HepG2 (cell line): ENCODE results near the gene EDN3. TPM values are rescaled to one million over a fixed set of nuclear protein-coding genes. Genes with fewer than 3 reads are reported as not detected.

Experiments
- ATAC-seq: fragments of 200-7000 bp; cut with Tn5 transposase; 3 replicates; pipeline ENCODE4 v1.9.1; 2020; ENCODE audit warnings: mild to moderate bottlenecking, moderate library complexity
- BruUV-seq: library from RNA; stranded (reverse); fragments of 400-500 nt; replicated peaks from 2 replicates; lab custom pipeline; 2021; lab: Mats Ljungman, UMichigan
- CTCF ChIA-PET: fragments of 300-600 bp; formaldehyde crosslinking; extraction: SDS; loops from one replicate; lab custom pipeline; 2021; ENCODE audit warnings: low total read pairs, inconsistent platforms, low intra/inter-chr PET ratio; lab: Yijun Ruan, JAX
- POLR2A ChIA-PET: fragments of 350-600 bp; sonication (Branson Sonifier 250); formaldehyde crosslinking; loops from one replicate; lab custom pipeline; 2020; ENCODE audit warnings: antibody characterized with exemption, inconsistent platforms; lab: Yijun Ruan, JAX
- DNase-seq: peaks from one replicate; pipeline ENCODE4 v3.0.0-alpha.2; 2015; ENCODE audit warnings: low spot score
- FAIRE-seq: peaks from 3 replicates; lab custom pipeline; 2011; peaks lifted over from hg19 to GRCh38; lab: Jason Lieb, UNC
- H2AFZ ChIP-seq: one replicate; pipeline ENCODE4 v1.6.1; 2011; ENCODE audit warnings: low read length, inconsistent platforms
- H3K27ac ChIP-seq: fragments of 300-600 bp; 3 replicates; pipeline ENCODE4 v1.8.0; 2011; ENCODE audit warnings: mixed run types, mild to moderate bottlenecking, mixed read lengths, low read length, inconsistent platforms; ENCODE audit not compliant: insufficient read depth; ENCODE audit errors: extremely low read length
- H3K27me3 ChIP-seq, 2 experiments: fragments of 200-600 bp in 1 of 2; 2 replicates in 1 of 2; 3 replicates in 1 of 2; pipeline versions ENCODE4 v1.6.0 to v1.8.0; 2011; ENCODE audit warnings: low read length in 2 of 2, mild to moderate bottlenecking in 2 of 2, moderate library complexity in 2 of 2, inconsistent platforms in 1 of 2; ENCODE audit not compliant: insufficient read depth in 2 of 2, control insufficient read depth in 1 of 2
- H3K36me3 ChIP-seq, 2 experiments: fragments of 200-600 bp in 1 of 2; replicated peaks in 1 of 2; 2 replicates in 1 of 2; 3 replicates in 1 of 2; pipeline versions ENCODE4 v1.5.1 to v1.8.0; 2011; ENCODE audit warnings: low read length in 2 of 2, inconsistent platforms in 1 of 2; ENCODE audit not compliant: insufficient read depth in 2 of 2, control insufficient read depth in 1 of 2
- H3K4me1 ChIP-seq: 2 replicates; pipeline ENCODE4 v1.5.1; 2012; ENCODE audit warnings: low read length, inconsistent platforms; ENCODE audit not compliant: insufficient read depth
- H3K4me2 ChIP-seq: 2 replicates; pipeline ENCODE4 v1.6.0; 2011; ENCODE audit warnings: low read depth, low read length, inconsistent platforms
- H3K4me3 ChIP-seq, 3 experiments: fragments of 200-600 bp in 1 of 3; sonication (generic), shearing (Covaris generic) in 1 of 3; replicated peaks in 1 of 3; 2 replicates each; pipeline ENCODE4 v1.5.1; 2011 to 2016; ENCODE audit warnings: low read length in 3 of 3, inconsistent platforms in 2 of 3, low read depth in 2 of 3, mild to moderate bottlenecking in 2 of 3, control low read depth in 1 of 3, mixed read lengths in 1 of 3; ENCODE audit not compliant: insufficient read depth in 1 of 3
- H3K79me2 ChIP-seq: one replicate; pipeline ENCODE4 v1.6.1; 2011; ENCODE audit warnings: low read length, inconsistent platforms; ENCODE audit not compliant: insufficient read depth
- H3K9ac ChIP-seq: 2 replicates; pipeline ENCODE4 v1.6.0; 2011; ENCODE audit warnings: mild to moderate bottlenecking, low read depth, low read length, inconsistent platforms; ENCODE audit not compliant: insufficient read depth
- H3K9me3 ChIP-seq: 2 replicates; pipeline ENCODE4 v1.5.1; 2012; ENCODE audit warnings: mild to moderate bottlenecking, low read length
- H4K20me1 ChIP-seq: 2 replicates; pipeline ENCODE4 v1.6.0; 2011; ENCODE audit warnings: inconsistent platforms, mild to moderate bottlenecking, low read length, moderate library complexity; ENCODE audit not compliant: insufficient read depth
- ELF4 ChIP-seq: sonication (generic); formaldehyde crosslinking; IDR thresholded peaks from 2 replicates; pipeline ENCODE4 v1.5.0; 2020; ENCODE audit warnings: missing genetic modification reagents, mild to moderate bottlenecking, moderate library complexity, borderline replicate concordance
- FOXO1 ChIP-seq: sonication (generic); formaldehyde crosslinking; IDR thresholded peaks from 2 replicates; pipeline ENCODE4 v1.4.0; 2020; ENCODE audit warnings: missing genetic modification reagents
- PRDM15 ChIP-seq: sonication (generic); formaldehyde crosslinking; IDR thresholded peaks from 2 replicates; pipeline ENCODE4 v1.4.0; 2020; ENCODE audit warnings: missing genetic modification reagents
- PRMT3 ChIP-seq: sonication (generic); formaldehyde crosslinking; IDR thresholded peaks from 2 replicates; pipeline ENCODE4 v1.8.1; 2022; ENCODE audit warnings: low read depth, mild to moderate bottlenecking, moderate library complexity, missing genetic modification reagents, borderline replicate concordance
- RFX5 ChIP-seq: IDR thresholded peaks from 2 replicates; pipeline ENCODE4 v1.6.1; 2011; ENCODE audit warnings: low read depth, low read length, improper control_type of control experiment
- THRA ChIP-seq: sonication (generic); formaldehyde crosslinking; IDR thresholded peaks from 2 replicates; pipeline ENCODE4 v1.4.0; 2020; ENCODE audit warnings: missing genetic modification reagents, borderline replicate concordance
- ZBTB46 ChIP-seq: sonication (generic); formaldehyde crosslinking; IDR thresholded peaks from 2 replicates; pipeline ENCODE4 v1.4.0; 2020; ENCODE audit warnings: mild to moderate bottlenecking, missing genetic modification reagents, borderline replicate concordance
- ZBTB7B ChIP-seq: sonication (generic); formaldehyde crosslinking; IDR thresholded peaks from 2 replicates; pipeline ENCODE4 v1.4.0; 2020; ENCODE audit warnings: missing genetic modification reagents
- ZNF180 ChIP-seq: sonication (generic); formaldehyde crosslinking; IDR thresholded peaks from 2 replicates; pipeline ENCODE4 v1.4.0; 2020; ENCODE audit warnings: low read depth, missing genetic modification reagents, borderline replicate concordance
- ZNF251 ChIP-seq: sonication (generic); formaldehyde crosslinking; IDR thresholded peaks from 2 replicates; pipeline ENCODE4 v1.9.0; 2021; ENCODE audit warnings: mild to moderate bottlenecking, missing genetic modification reagents
- ZNF260 ChIP-seq: sonication (generic); formaldehyde crosslinking; IDR thresholded peaks from 2 replicates; pipeline ENCODE4 v1.4.0; 2020; ENCODE audit warnings: missing genetic modification reagents, low read depth, mild to moderate bottlenecking, borderline replicate concordance
- ZNF33A ChIP-seq: sonication (generic); formaldehyde crosslinking; IDR thresholded peaks from 2 replicates; pipeline ENCODE4 v1.5.1; 2020; ENCODE audit warnings: missing genetic modification reagents, mild to moderate bottlenecking, moderate library complexity, borderline replicate concordance
- ZNF547 ChIP-seq: sonication (generic); formaldehyde crosslinking; IDR thresholded peaks from 2 replicates; pipeline ENCODE4 v1.5.1; 2020; ENCODE audit warnings: mild to moderate bottlenecking, missing genetic modification reagents
- ZNF558 ChIP-seq: sonication (generic); formaldehyde crosslinking; IDR thresholded peaks from 2 replicates; pipeline ENCODE4 v1.9.0; 2022; ENCODE audit warnings: mild to moderate bottlenecking, missing genetic modification reagents, borderline replicate concordance
- ZNF772 ChIP-seq: sonication (generic); formaldehyde crosslinking; IDR thresholded peaks from 2 replicates; pipeline ENCODE4 v1.5.0; 2020; ENCODE audit warnings: mild to moderate bottlenecking, missing genetic modification reagents
- WGBS: methylation state at CpG from one replicate; pipeline ENCODE4 v1.1.6; 2017; ENCODE audit warnings: low lambda C conversion rate; 5-methylcytosine and 5-hydroxymethylcytosine counted together
- in situ Hi-C: cut with HindIII; loops from 2 replicates; pipeline ENCODE4 v1.10.0; 2017; ENCODE audit warnings: low pct_unique_long_range_greater_than_20kb; ENCODE audit not compliant: extremely low pct_ligation_motif_present
- intact Hi-C: fragments of 100-400 bp; cut with micrococcal nuclease; formaldehyde crosslinking; loops from one replicate; pipeline ENCODE4 v1.10.0; 2022; ENCODE audit not compliant: unreplicated experiment
- polyA plus RNA-seq, 8 experiments: library from polyadenylated mRNA; depleted of rRNA in 3 of 8; stranded (reverse) in 7 of 8; unstranded in 1 of 8; fragments of >200 nt; fragmentation: Illumina TruSeq in 4 of 8; extraction: Trizol in 4 of 8; gene quantifications; 2 replicates each; pipeline versions ENCODE4 v1.2.1 to v1.2.3, GENCODE V29; 2011 to 2016; ENCODE audit warnings: low read depth in 4 of 8, missing spikeins in 1 of 8, mixed read lengths in 1 of 8; ENCODE audit not compliant: insufficient read depth in 1 of 8
- total RNA-seq, 5 experiments: library from RNA; depleted of rRNA; stranded (reverse); fragments of >200 nt; fragmentation: Illumina TruSeq; extraction: Trizol; gene quantifications; 2 replicates each; pipeline ENCODE4 v1.2.3, GENCODE V29; 2016; ENCODE audit warnings: low read depth in 1 of 5
- TF ChIP-seq, protein P1 (sequence below): sonication (generic); formaldehyde crosslinking; IDR thresholded peaks from 2 replicates; pipeline ENCODE4 v1.4.0; 2020; ENCODE audit warnings: missing genetic modification reagents

EDN3 gene
- total and polyA plus RNA-seq, 2 of the 13 experiments (the other 11 are each of a cell fraction or from before 2014, with no cell fraction given), result not detected

DNA sequence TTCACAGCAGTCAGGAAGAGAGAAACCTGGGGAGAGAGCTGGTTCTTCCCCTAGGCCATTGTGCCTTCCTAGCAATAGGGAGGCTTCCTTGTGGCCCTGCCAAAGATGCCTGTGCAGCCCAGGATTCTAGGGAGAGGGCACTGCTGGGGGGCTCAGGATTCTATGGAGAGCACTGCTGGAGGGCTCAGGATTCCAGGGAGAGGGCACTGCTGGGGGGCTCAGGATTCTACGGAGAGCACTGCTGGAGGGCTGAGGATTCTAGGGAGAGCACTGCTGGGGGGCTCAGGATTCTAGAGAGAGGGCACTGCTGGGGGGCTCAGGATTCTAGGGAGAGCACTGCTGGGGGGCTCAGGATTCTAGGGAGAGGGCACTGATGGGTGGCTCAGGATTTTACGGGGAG is 25.8 kb downstream of the EDN3 start:
- ChIA-PET CTCF (no interaction called here), POLR2A (no interaction called here)
- FAIRE-seq (no peak), ATAC-seq (no peak), DNase-seq (no peak)
- Histone ChIP-seq H3K4me1 (no peaks in the 10 kb centered on the region), H3K9ac (no peak overlapping the region), H3K9me3 (no peaks in the 10 kb centered on the region), H3K4me2 (no peak overlapping the region), H3K79me2 (no peaks in the 10 kb centered on the region), H3K4me3 (no peak overlapping the region), H4K20me1 (no peaks in the 10 kb centered on the region), H3K27ac (no peak overlapping the region), H2AFZ (no peak overlapping the region), H3K27me3 (peaks cover 11 to 76% of the 10 kb centered on the region in 2 experiments), H3K36me3 (no peaks in the 10 kb centered on the region)
- in situ Hi-C loops (no loop called here), intact Hi-C loops (no loop called here)
- BruUV-seq, result no TSS peak
- WGBS, result 15% methylated on average over 2 of the region's 2 CpGs
- no peak for TF ChIP-seq ZNF180 (CRISPR knock-in tag)
- no peak for TF ChIP-seq ZNF251
- no peak for TF ChIP-seq ZNF772 (CRISPR knock-in tag)
- no peak for TF ChIP-seq FOXO1 (CRISPR knock-in tag)
- TF ChIP-seq PRDM15, result no peak
- no peak for TF ChIP-seq ZNF558
- TF ChIP-seq ZBTB46 (CRISPR knock-in tag), result no peak
- TF ChIP-seq ZNF260 (CRISPR knock-in tag), result no peak
- TF ChIP-seq ZNF33A (CRISPR knock-in tag), result no peak
- no peak for TF ChIP-seq ZNF547 (CRISPR knock-in tag)
- TF ChIP-seq ZBTB7B, result no peak
- TF ChIP-seq, protein P1, sequence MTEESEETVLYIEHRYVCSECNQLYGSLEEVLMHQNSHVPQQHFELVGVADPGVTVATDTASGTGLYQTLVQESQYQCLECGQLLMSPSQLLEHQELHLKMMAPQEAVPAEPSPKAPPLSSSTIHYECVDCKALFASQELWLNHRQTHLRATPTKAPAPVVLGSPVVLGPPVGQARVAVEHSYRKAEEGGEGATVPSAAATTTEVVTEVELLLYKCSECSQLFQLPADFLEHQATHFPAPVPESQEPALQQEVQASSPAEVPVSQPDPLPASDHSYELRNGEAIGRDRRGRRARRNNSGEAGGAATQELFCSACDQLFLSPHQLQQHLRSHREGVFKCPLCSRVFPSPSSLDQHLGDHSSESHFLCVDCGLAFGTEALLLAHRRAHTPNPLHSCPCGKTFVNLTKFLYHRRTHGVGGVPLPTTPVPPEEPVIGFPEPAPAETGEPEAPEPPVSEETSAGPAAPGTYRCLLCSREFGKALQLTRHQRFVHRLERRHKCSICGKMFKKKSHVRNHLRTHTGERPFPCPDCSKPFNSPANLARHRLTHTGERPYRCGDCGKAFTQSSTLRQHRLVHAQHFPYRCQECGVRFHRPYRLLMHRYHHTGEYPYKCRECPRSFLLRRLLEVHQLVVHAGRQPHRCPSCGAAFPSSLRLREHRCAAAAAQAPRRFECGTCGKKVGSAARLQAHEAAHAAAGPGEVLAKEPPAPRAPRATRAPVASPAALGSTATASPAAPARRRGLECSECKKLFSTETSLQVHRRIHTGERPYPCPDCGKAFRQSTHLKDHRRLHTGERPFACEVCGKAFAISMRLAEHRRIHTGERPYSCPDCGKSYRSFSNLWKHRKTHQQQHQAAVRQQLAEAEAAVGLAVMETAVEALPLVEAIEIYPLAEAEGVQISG (CRISPR knock-in tag), result no peak
- no peak for TF ChIP-seq ELF4 (CRISPR knock-in tag)
- no peak for TF ChIP-seq RFX5
- TF ChIP-seq THRA (CRISPR knock-in tag), result no peak
- no peak for TF ChIP-seq PRMT3
